Vagina (tissue), 2 donors: ENCODE data around the gene ACAN.

ENCODE experiments used
- CTCF ChIP-seq, 3 experiments: fragments of 450-650 bp in 2 of 3; fragments of 200-600 bp in 1 of 3; sonication (generic) in 1 of 3; IDR thresholded peaks; one replicate each; pipeline ENCODE4 v1.5.1; 2017 to 2019; ENCODE audit warnings: antibody characterized with exemption in 3 of 3, mild to moderate bottlenecking in 2 of 3, moderate library complexity in 2 of 3
- POLR2A ChIP-seq, 2 donors: fragments of 450-650 bp; IDR thresholded peaks; one replicate each; pipeline ENCODE4 v1.6.1; 2017; ENCODE audit warnings: antibody characterized with exemption in 2 of 2, mild to moderate bottlenecking in 2 of 2, moderate library complexity in 2 of 2

GRCh38 chr15:88858934-88859333 is 55.7 kb downstream of the ACAN start:
- TF ChIP-seq CTCF (IDR thresholded peaks at IDR 0.05) (no peak), POLR2A (IDR thresholded peaks at IDR 0.05) (no peak)
